ENCODE results near the gene TRIM2. TPM values are rescaled to one million over a fixed set of nuclear protein-coding genes. Genes with fewer than 3 reads are reported as not detected.

The TRIM2 gene
- total RNA-seq, 1 donor from 2014 or later: 14.7 TPM

GRCh38 chr4:153241970-153242838 lies 38.0 kb downstream of the TRIM2 start:
- intact Hi-C loops (cut with DNase I): no loop called here
- ATAC-seq: peak; percentile 55
- no peak for DNase-seq (ENCODE audit: missing footprints)

DNA sequence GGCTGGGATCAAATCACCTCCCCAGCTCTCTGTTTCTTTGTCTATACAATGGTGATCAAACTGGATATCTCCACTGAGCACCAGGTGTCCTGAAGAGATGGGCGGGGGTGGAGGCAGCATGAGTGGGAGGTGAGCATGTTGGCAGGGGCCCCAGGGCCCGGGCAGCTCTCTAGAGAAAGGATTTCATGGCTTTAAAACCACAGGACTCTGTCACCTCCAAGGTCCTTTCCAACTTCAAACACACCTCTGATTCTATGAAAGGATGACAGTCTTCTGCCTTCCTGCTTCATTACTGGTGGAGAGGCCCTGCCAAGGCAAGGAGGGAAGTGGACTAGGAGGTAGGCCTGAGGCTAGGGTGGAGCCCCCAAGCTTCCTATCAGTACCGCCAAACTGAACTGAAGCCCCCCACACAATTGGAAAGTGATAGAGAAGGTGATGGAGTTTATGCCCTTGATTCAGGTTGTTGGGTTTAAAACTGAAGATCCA lies 38.6 kb downstream of the TRIM2 start:
- intact Hi-C loops (cut with DNase I): no loop called here
- DNase-seq (ENCODE audit: missing footprints) (no peak), ATAC-seq (no peak)

- DNase-seq (ENCODE audit: missing footprints) (no peak), ATAC-seq (no peak)
- intact Hi-C loops (cut with DNase I): no loop called here
Observed at GRCh38 chr4:153243468-153243867, 39.2 kb downstream of the TRIM2 start.

- DNase-seq (ENCODE audit: missing footprints) (no peak), ATAC-seq (no peak)
- intact Hi-C loops (cut with DNase I): no loop called here
Observed at GRCh38 chr4:153244969-153245368, 40.7 kb downstream of the TRIM2 start.

DNA sequence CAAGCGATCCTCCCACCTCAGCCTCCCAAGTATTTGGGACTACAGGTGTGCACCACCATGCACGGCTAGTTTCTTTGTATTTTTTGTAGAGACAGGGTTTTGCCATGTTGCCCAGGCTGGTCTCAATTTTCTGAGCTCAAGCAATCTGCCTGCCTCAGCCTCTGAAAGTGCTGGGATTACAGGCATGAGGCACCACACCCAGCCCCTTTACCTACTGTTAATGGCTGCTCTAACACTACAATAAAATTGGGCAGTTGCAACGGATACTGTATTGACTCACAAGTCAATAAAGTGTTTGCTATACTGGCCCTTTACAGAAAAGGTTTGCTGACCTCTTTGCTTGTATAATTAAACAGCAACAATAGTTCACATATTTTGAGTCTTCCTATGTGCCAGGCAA lies 41.5 kb downstream of the TRIM2 start:
- no peak for ATAC-seq
- intact Hi-C loops (cut with DNase I): no loop called here
- DNase-seq (ENCODE audit: missing footprints): no peak

GRCh38 chr4:153246446-153247115 lies 42.3 kb downstream of the TRIM2 start:
- intact Hi-C loops (cut with DNase I): no loop called here
- ATAC-seq: no peak
- no peak for DNase-seq (ENCODE audit: missing footprints)

- intact Hi-C loops (cut with DNase I): no loop called here
- no peak for ATAC-seq
- no peak for DNase-seq (ENCODE audit: missing footprints)
Observed at GRCh38 chr4:153247116-153247490, 42.9 kb downstream of the TRIM2 start.

- ATAC-seq (peak; percentile 24), DNase-seq (ENCODE audit: missing footprints) (no peak)
- intact Hi-C loops (cut with DNase I): no loop called here
Observed at GRCh38 chr4:153248641-153249198, 44.5 kb downstream of the TRIM2 start.

DNA sequence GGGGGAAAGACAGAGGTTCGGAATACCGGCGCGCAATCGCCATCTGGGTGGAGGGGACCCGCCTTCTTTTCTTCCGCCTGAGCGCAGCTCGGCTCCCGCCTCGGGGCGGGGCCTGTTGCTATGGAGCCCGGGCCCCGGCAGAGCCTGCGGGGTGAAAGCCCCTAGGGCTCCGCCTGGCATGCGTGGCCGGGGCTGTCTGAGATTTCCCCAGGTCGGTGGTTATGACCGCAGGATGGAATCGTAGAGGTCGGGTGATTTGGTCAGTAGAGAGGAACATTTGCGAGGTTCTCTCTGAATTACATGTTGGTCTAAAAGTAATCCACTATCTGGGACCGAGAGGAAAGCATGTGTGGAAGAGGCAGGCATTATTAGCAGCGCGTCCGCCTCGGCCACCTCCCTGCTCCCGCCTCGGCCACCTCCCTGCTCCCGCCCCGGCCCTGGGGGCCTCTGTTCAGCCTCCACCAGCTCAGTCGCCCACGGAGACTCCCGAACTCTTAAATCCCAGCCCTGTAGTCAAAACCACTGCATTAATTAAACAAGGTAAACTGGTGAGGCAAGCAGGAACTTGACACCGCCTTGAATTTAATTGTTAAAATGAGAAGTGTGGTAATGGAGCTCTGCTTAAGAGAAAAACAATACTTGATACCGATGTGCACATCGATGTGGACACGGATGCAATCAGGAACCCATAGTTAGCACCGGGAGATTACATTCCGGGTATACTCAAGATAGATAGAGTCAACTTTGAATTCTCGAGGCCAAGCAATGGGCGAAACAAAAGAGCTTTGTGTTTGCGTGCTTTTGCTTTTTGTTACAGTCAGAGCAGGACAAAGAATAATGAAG lies 45.2 kb downstream of the TRIM2 start:
- DNase-seq (ENCODE audit: missing footprints) (peak; percentile 85), ATAC-seq (peak; percentile 95)
- intact Hi-C loops (cut with DNase I): no loop called here

- no peak for DNase-seq (ENCODE audit: missing footprints)
- intact Hi-C loops (cut with DNase I): no loop called here
- ATAC-seq: no peak
Observed at GRCh38 chr4:153252122-153252521, 47.9 kb downstream of the TRIM2 start.

- no peak for DNase-seq (ENCODE audit: missing footprints)
- intact Hi-C loops (cut with DNase I): no loop called here
- ATAC-seq: no peak
Observed at GRCh38 chr4:153255233-153255632, 51.0 kb downstream of the TRIM2 start.

DNA sequence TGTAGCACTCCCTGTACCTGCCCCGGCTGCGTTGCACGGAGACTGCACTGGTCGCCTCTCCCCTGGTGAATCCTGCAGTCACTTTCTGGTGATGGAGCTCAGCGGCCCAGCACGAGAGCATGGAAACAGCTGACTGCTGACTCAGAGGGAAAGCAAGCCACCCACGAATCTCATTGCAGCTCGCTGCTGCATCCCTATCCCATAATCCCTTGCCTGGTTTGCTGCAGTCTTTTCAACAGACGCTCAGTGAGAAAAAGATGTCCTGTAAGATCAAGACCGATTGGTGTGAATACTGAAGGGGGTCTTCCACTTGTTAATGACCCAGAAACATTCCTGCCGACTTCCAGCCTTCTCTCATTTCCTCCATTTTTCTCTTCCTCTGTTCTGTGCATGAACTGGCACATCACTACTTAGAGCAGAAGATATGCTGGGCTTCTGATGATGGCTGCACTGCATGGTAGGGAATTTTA lies 52.9 kb downstream of the TRIM2 start:
- ATAC-seq (peak; percentile 42), DNase-seq (ENCODE audit: missing footprints) (no peak)
- intact Hi-C loops (cut with DNase I): no loop called here

DNA sequence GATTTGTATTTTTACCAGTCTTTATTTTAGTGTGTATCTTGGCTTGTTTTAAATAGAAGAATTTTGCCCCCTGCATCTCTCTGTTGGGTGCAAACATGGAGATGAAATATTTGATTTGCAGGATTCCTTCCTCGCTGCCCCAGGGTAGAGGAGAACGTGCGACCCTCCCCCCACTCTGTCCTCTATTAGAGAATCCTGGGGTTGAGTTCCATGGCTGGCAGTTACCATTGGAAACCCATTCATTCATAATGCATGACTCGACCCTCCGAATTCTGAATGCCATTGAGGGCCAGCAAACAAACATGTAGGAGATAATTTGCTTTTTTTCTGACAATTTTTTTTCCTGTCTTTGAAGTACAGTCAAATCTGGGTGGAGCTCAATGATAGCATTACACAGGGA lies 53.7 kb downstream of the TRIM2 start:
- intact Hi-C loops (cut with DNase I): no loop called here
- ATAC-seq: no peak
- no peak for DNase-seq (ENCODE audit: missing footprints)

GRCh38 chr4:153258750-153259149 lies 54.5 kb downstream of the TRIM2 start:
- no peak for DNase-seq (ENCODE audit: missing footprints)
- no peak for ATAC-seq
- intact Hi-C loops (cut with DNase I): no loop called here

- ATAC-seq (no peak), DNase-seq (ENCODE audit: missing footprints) (no peak)
- intact Hi-C loops (cut with DNase I): no loop called here
Observed at GRCh38 chr4:153259661-153260060, 55.4 kb downstream of the TRIM2 start.

- no peak for ATAC-seq
- DNase-seq (ENCODE audit: missing footprints): no peak
- intact Hi-C loops (cut with DNase I): no loop called here
Observed at GRCh38 chr4:153260132-153260531, 55.9 kb downstream of the TRIM2 start.

DNA sequence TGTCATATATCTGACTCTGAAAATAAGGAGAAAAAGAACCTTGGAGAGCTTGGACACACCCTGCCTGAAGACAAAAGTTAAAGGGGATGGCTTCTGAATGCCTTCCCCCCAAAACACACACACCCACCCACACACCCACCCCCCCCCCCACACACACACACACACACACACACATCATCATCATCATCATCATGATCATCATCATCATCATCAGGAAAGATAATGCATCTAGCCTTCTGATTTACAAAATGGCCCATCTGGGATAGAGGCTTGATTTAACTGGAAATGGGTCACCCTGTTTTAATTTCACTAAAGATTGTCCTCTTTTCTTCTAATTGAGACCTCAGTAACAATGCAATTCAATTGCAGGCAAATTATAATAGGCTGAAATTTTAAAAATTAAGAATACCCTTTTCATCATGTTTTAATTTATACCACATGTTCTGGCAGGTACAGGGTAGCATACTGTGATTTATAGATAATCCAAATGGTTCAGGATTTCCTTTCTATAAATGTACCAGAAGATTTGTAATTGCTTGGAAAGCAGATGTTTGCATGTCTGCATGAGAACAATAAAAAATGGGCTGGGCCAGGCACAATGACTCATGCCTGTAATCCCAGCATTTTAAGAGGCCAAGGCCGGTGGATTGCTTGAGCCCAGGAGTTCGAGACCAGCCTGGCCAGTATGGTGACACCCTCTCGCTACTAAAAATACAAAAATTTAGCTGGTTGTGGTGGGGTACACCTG lies 56.5 kb downstream of the TRIM2 start:
- DNase-seq (ENCODE audit: missing footprints) (no peak), ATAC-seq (no peak)

DNA sequence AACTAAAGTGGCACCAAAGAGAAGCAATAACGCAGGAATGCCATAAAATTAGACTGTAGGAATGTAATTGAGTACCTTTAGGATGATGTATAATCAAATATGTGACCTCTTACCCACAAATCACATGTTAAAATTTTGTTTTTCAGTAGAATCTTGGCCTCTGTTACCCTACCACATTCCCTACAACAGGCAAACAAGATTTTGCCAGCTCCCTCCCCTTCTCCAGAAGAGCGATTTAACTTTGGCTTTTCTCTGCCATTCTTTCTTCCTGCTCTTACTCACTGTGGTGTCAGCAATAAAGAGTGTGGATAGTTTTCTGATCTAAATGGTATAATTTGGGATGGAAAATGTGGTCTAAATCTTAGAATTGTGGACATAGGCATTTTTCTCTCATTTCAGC lies 57.2 kb downstream of the TRIM2 start:
- intact Hi-C loops (cut with DNase I): no loop called here
- ATAC-seq: no peak
- DNase-seq (ENCODE audit: missing footprints): no peak

More for the DNA sequence above, 56.5 kb downstream of the TRIM2 start:
- intact Hi-C loops (cut with DNase I): no loop called here

Measured in Right ventricle myocardium inferior (tissue), 1 donor.